ENCODE data around the gene UBR7.
"Not testable (repeated sequence)": the region's sequence is repeated elsewhere in the genome, so short reads cannot be mapped to it uniquely, and the experiment has no call there.

Gene UBR7

GRCh38 chr14:93195316-93195999, 11.6 kb upstream of the UBR7 start:
- no peak for DNase-seq

- DNase-seq, result no peak
These were observed 8.0 kb upstream of the UBR7 start for GRCh38 chr14:93199031-93199430.

- no peak for DNase-seq
These were observed 6.5 kb upstream of the UBR7 start for GRCh38 chr14:93200553-93200952.

GRCh38 chr14:93201155-93201704, 5.8 kb upstream of the UBR7 start:
- DNase-seq, result no peak

- peak; percentile 52 for DNase-seq
These were observed 632 bp downstream of the UBR7 start for GRCh38 chr14:93207468-93208308.

- no peak for DNase-seq
These were observed 5.4 kb downstream of the UBR7 start for GRCh38 chr14:93212432-93212831.

GRCh38 chr14:93214598-93214997, 7.5 kb downstream of the UBR7 start:
- DNase-seq, result no peak

GRCh38 chr14:93219103-93219726, 12.2 kb downstream of the UBR7 start:
- DNase-seq, result peak; percentile 47

GRCh38 chr14:93220509-93220908, 13.5 kb downstream of the UBR7 start:
- no peak for DNase-seq

GRCh38 chr14:93223565-93223964, 16.5 kb downstream of the UBR7 start:
- DNase-seq, result no peak

- no peak for DNase-seq
These were observed 21.5 kb downstream of the UBR7 start for GRCh38 chr14:93228550-93228949.

- no peak for DNase-seq
These were observed 23.5 kb downstream of the UBR7 start for GRCh38 chr14:93230539-93230938.

GRCh38 chr14:93231129-93231979, 24.3 kb downstream of the UBR7 start:
- peak; percentile 29 for DNase-seq

- no peak for DNase-seq
These were observed 25.1 kb downstream of the UBR7 start for GRCh38 chr14:93232159-93232558.

GRCh38 chr14:93233078-93233477, 26.0 kb downstream of the UBR7 start:
- DNase-seq, result not testable (repeated sequence)

- DNase-seq, result peak; percentile 58
These were observed 27.7 kb downstream of the UBR7 start for GRCh38 chr14:93234798-93235197.

- DNase-seq, result peak; percentile 71
These were observed 33.0 kb downstream of the UBR7 start for GRCh38 chr14:93239869-93240677.

- DNase-seq, result no peak
These were observed 33.6 kb downstream of the UBR7 start for GRCh38 chr14:93240678-93241000.

- DNase-seq, result peak; percentile 36
These were observed 38.8 kb downstream of the UBR7 start for GRCh38 chr14:93245764-93246420.

GRCh38 chr14:93246534-93246933, 39.5 kb downstream of the UBR7 start:
- no peak for DNase-seq

GRCh38 chr14:93249128-93249831, 42.2 kb downstream of the UBR7 start:
- no peak for DNase-seq
